ENCODE measurements around the gene ATP11C.
"Not testable (repeated sequence)": the region's sequence is repeated elsewhere in the genome, so short reads cannot be mapped to it uniquely, and the experiment has no call there.

ATP11C gene

GRCh38 chrX:139924069-139924695, 8.7 kb downstream of the ATP11C start:
- no peaks in the 10 kb centered on the region for H3K36me3 ChIP-seq (ENCODE audit: control insufficient read depth, insufficient read depth, low read length)
- no peaks in the 10 kb centered on the region for H3K27me3 ChIP-seq (replicated peaks; ENCODE audit: control insufficient read depth, insufficient read depth, low read length)
- TF ChIP-seq, protein P1, sequence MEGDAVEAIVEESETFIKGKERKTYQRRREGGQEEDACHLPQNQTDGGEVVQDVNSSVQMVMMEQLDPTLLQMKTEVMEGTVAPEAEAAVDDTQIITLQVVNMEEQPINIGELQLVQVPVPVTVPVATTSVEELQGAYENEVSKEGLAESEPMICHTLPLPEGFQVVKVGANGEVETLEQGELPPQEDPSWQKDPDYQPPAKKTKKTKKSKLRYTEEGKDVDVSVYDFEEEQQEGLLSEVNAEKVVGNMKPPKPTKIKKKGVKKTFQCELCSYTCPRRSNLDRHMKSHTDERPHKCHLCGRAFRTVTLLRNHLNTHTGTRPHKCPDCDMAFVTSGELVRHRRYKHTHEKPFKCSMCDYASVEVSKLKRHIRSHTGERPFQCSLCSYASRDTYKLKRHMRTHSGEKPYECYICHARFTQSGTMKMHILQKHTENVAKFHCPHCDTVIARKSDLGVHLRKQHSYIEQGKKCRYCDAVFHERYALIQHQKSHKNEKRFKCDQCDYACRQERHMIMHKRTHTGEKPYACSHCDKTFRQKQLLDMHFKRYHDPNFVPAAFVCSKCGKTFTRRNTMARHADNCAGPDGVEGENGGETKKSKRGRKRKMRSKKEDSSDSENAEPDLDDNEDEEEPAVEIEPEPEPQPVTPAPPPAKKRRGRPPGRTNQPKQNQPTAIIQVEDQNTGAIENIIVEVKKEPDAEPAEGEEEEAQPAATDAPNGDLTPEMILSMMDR (IDR thresholded peaks at IDR 0.05; ENCODE audit: insufficient read depth, low read length, poor library complexity, severe bottlenecking) = no peak
- DNase-seq (ENCODE audit: extremely low read depth, insufficient read length) = no peak
- no peak overlapping the region for H3K4me3 ChIP-seq (replicated peaks; ENCODE audit: low read depth, low read length)

DNA sequence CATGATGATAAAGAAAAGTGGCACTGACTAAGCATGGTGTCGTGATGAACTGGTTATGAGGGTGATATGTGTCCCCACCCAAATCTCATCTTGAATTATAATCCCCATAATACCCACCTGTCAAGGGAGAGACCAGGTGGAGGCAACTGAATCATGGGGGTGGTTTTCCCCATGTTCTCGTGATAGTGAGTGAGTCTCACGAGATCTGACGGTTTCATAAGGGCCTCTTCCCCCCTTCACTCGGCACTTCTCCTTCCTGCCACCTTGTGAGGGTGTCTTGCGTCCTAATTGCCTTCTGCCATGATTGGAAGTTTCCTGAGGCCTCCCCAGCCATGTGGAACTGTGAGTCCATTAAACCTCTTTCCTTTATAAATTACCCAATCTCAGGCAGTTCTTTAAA, 11.7 kb downstream of the ATP11C start:
- not testable (repeated sequence) for H3K4me3 ChIP-seq (replicated peaks; ENCODE audit: low read depth, low read length); H3K36me3 ChIP-seq (ENCODE audit: control insufficient read depth, insufficient read depth, low read length); H3K27me3 ChIP-seq (replicated peaks; ENCODE audit: control insufficient read depth, insufficient read depth, low read length); DNase-seq (ENCODE audit: extremely low read depth, insufficient read length)

DNA sequence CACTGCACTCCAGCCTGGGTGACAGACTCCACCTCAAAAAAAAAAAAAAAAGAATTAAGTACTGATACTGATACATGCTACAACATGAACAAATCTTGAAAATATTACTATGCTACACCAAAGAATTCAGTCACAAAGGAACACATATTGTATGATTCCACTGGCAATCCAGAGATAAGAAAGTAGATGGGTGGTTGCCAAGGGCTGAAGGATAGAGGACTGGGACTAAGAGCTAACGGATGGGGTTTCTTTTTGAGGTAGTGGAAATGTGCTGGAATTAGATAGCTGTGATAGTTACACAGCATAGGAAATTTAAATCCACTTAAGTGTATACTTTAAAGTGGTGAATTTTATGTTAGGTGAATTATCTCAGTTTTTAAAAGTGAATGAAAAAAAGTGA, 12.5 kb downstream of the ATP11C start:
- DNase-seq (ENCODE audit: extremely low read depth, insufficient read length) = no peak
- Histone ChIP-seq H3K27me3 (replicated peaks; ENCODE audit: control insufficient read depth, insufficient read depth, low read length) (no peaks in the 10 kb centered on the region), H3K4me3 (replicated peaks; ENCODE audit: low read depth, low read length) (no peak overlapping the region), H3K36me3 (ENCODE audit: control insufficient read depth, insufficient read depth, low read length) (no peaks in the 10 kb centered on the region)
- TF ChIP-seq, protein P1 (IDR thresholded peaks at IDR 0.05; ENCODE audit: insufficient read depth, low read length, poor library complexity, severe bottlenecking) = no peak

DNA sequence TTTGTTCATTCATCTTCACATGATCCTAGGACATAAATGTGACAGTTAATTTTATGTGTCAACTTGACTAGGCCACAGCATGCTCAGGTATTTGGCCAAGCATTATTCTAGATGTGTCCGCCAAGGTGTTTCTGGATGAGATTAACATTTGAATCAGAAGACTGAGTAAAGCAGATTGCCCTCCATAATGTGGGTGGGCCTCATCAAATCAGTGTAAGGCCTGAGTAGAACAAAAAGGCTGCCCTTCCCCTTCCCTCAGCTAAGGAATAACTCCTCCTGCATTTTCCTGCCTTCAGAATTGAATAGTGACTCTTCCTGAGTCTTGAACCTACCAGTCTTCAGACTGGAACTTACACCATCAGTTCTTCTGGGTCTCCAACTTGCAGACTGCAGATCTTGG, 18.4 kb downstream of the ATP11C start:
- TF ChIP-seq, protein P1 (IDR thresholded peaks at IDR 0.05; ENCODE audit: insufficient read depth, low read length, poor library complexity, severe bottlenecking) = no peak
- DNase-seq (ENCODE audit: extremely low read depth, insufficient read length) = no peak
- H3K4me3 ChIP-seq (replicated peaks; ENCODE audit: low read depth, low read length) = no peak overlapping the region

DNA sequence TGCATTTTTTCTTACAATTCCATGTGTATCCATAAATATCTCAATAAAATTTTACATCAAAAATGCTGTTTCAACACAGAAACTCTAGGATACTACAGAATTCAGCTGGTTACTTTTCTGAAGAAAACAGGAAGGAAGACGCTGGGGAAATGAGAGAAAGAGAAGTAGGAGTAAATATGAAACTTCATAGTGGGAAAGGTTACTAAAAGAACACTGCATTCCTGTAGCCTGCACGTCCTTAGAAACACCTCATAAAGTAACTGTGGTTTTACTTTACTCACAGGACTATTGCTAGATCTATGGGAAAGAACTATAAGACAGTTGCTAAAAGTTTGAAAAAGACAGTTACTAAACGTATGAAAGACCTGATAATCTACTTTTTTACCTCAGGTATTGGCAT, 23.1 kb downstream of the ATP11C start:
- Histone ChIP-seq H3K4me3 (replicated peaks; ENCODE audit: low read depth, low read length) (no peak overlapping the region), H3K36me3 (ENCODE audit: control insufficient read depth, insufficient read depth, low read length) (no peaks in the 10 kb centered on the region), H3K27me3 (replicated peaks; ENCODE audit: control insufficient read depth, insufficient read depth, low read length) (no peaks in the 10 kb centered on the region)
- TF ChIP-seq, protein P1 (IDR thresholded peaks at IDR 0.05; ENCODE audit: insufficient read depth, low read length, poor library complexity, severe bottlenecking) = no peak
- DNase-seq (ENCODE audit: extremely low read depth, insufficient read length) = no peak

More for the DNA sequence above, 18.4 kb downstream of the ATP11C start:
- Histone ChIP-seq H3K27me3 (replicated peaks; ENCODE audit: control insufficient read depth, insufficient read depth, low read length) (no peaks in the 10 kb centered on the region), H3K36me3 (ENCODE audit: control insufficient read depth, insufficient read depth, low read length) (no peaks in the 10 kb centered on the region)

GRCh38 chrX:139907078-139907477, 25.8 kb downstream of the ATP11C start:
- Histone ChIP-seq H3K27me3 (replicated peaks; ENCODE audit: control insufficient read depth, insufficient read depth, low read length) (no peaks in the 10 kb centered on the region), H3K36me3 (ENCODE audit: control insufficient read depth, insufficient read depth, low read length) (no peaks in the 10 kb centered on the region), H3K4me3 (replicated peaks; ENCODE audit: low read depth, low read length) (no peak overlapping the region)
- TF ChIP-seq, protein P1 (IDR thresholded peaks at IDR 0.05; ENCODE audit: insufficient read depth, low read length, poor library complexity, severe bottlenecking) = no peak
- DNase-seq (ENCODE audit: extremely low read depth, insufficient read length) = no peak

Measured in GM06990 (cell line).